A204.1 (cell line): Measurements from ENCODE around the gene UROD.
"Not testable (repeated sequence)": the region's sequence is repeated elsewhere in the genome, so short reads cannot be mapped to it uniquely, and the experiment has no call there.

Source experiments
- FAIRE-seq: peaks from 2 replicates; lab custom pipeline; 2012; peaks lifted over from hg19 to GRCh38; lab: Jason Lieb, UNC

Gene UROD

DNA sequence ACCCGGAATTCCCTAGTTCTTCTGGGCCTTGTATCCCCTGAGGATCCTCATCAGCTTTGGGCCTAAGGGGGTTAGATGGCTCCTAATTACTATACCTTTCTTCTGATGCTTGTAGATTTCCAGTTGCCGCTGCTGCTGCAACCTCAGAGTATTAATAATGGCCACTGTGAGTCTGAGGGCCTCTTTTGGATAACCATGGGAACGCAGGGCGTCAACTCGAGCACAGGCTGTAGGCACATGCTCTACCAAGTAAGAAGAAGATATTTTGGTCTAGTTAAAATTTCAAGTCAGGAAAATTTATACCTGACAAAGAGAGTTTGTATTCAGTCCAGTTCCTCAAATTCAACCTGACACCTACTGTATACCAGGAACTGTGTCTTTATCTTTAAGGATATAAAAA, 28.2 kb downstream of the UROD start:
- FAIRE-seq: no peak

DNA sequence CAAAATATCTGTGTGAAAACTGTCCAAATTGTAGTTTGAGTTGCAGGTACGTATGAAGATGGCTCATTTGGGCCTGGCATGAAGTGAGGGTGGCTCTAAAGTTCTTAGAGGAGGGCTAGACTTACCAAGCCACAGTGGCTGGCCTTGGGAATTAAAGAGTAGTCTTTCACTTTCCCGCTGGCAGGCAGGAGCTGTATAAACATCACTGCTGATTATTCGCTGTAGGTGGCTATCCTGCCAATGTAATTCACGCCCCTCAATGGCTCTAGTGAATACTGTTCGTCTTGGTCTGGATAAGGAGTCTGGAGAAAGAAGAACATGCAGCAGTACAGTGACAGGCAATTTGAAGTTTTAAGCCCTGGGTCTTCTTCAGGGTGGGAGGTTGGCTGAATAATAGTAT, 31.0 kb downstream of the UROD start:
- no peak for FAIRE-seq

- FAIRE-seq: no peak
Observed at GRCh38 chr1:45044916-45045315, 32.9 kb downstream of the UROD start.

GRCh38 chr1:45047032-45047431, 35.0 kb downstream of the UROD start:
- FAIRE-seq: no peak

- no peak for FAIRE-seq
Observed at GRCh38 chr1:45051005-45051772, 39.1 kb downstream of the UROD start.

DNA sequence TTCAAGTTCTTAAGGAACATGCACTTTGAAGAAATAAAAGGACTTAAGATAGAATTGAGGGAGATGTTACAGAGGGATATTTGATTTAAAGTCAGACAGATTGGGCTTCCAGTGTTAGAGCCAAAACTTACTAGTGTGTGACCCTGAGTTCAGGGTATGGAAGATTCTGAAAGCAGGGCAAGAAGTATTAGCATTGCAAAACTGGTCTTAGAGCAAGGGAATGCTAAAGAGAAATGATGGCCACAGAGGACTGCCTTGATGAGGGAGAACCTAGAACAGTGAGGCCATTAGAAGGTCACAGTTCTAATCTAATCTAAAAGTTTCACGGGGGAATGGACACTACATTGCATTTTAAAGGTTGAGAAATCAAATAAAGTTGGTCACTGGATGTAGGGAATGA, 45.5 kb downstream of the UROD start:
- FAIRE-seq: no peak

- FAIRE-seq: no peak
Observed at GRCh38 chr1:45059829-45060228, 47.8 kb downstream of the UROD start.

GRCh38 chr1:45062463-45062862, 50.4 kb downstream of the UROD start:
- FAIRE-seq: not testable (repeated sequence)

DNA sequence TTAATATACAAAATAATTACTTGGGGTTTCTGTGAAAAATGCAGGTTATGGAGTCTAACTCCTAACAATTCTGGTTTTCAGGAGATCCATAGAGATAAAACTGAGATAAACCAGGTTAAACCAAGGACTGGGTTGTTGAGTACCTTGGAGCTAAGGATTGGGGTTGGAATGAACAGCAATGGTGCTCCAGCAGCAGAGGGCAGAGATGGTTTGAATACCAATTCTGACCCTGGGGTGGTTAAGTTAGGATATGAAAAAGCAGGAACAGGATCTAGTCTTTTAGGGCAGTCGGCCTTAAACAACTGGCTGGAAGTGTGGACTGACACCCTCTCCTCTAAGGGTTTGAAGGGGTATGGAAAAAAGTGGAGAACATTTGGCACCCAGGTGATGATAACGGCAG, 53.0 kb downstream of the UROD start:
- FAIRE-seq: no peak
